HEK293T (cell line): ENCODE data around the gene YPEL1.

ENCODE experiments used
- CTBP1 ChIP-seq: fragments of 450-650 bp; IDR thresholded peaks from 2 replicates; pipeline ENCODE4 v1.6.1; 2016; ENCODE audit warnings: borderline replicate concordance
- NFRKB ChIP-seq: fragments of 450-650 bp; IDR thresholded peaks from 2 replicates; pipeline ENCODE4 v1.6.1; 2016; ENCODE audit warnings: mild to moderate bottlenecking, moderate library complexity
- SP1 ChIP-seq: fragments of 450-650 bp; IDR thresholded peaks from 2 replicates; pipeline ENCODE4 v1.6.1; 2017

DNA sequence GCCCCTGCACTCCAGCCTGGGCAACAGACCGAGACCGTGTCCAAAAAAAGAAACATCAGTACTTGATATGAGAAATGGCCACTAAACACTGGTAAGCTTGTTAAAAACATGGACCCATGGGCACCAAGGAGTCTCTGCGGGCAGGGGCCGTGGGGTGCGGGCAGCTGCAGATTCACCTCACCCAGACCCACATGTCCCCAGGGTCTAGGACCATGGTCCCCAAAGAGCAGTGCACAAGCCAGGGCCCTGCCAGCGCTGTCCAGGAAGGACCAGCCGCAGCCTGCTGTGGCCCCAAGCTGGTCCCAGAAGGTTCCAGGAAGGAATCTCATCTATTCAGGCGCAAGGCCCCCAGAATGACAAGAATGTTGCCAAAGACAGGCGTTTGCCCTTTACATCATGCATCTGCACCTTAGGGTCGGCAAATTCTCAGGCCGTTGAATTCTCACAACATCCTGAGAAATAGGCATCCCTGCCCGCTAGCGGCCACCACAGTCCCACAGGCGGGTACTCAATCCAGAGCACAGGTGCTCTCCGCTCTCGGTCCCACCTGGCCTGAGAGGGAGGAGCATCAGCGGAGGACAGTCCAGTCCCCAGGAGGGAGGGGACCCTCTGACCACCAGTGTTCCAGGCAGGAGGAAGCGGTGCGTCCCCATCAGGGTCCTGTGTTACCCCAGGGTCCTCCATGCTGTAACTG is 9.5 kb downstream of the YPEL1 start:
- TF ChIP-seq CTBP1 (no peak), SP1 (no peak), NFRKB (no peak)
